SK-N-SH (cell line): ENCODE measurements around the gene PRKN. TPM values are rescaled to one million over a fixed set of nuclear protein-coding genes. Genes with fewer than 3 reads are reported as not detected.
A peak's percentile ranks its signal among the peaks of the same experiment; 100 is the strongest.

Source experiments
- CTCF ChIA-PET: fragments of 300-600, 350-600 bp; formaldehyde crosslinking; extraction: SDS; loops from one replicate; lab custom pipeline; 2021; lab: Yijun Ruan, JAX
- POLR2A ChIA-PET: fragments of 350-600 bp; sonication (Branson Sonifier 250); formaldehyde crosslinking; extraction: SDS; loops from one replicate; lab custom pipeline; 2020; ENCODE audit warnings: antibody characterized with exemption, inconsistent platforms; lab: Yijun Ruan, JAX
- DNase-seq: peaks from one replicate; pipeline ENCODE4 v3.0.0; 2012
- H2AFZ ChIP-seq: fragments of 200-600 bp; sonication (generic); 2 replicates; pipeline ENCODE4 v1.8.1; 2016; ENCODE audit warnings: antibody characterized with exemption, mild to moderate bottlenecking, low read depth
- H3F3A ChIP-seq: fragments of 200-600 bp; sonication (generic); replicated peaks from 2 replicates; pipeline ENCODE3; 2016; ENCODE audit warnings: antibody characterized with exemption, mild to moderate bottlenecking; ENCODE audit not compliant: insufficient read depth
- H3K27ac ChIP-seq, 2 experiments: fragments of 200-500 bp in 1 of 2; fragments of 200-600 bp in 1 of 2; sonication (Bioruptor generic) in 1 of 2; sonication (generic), shearing (Covaris generic) in 1 of 2; 2 replicates each; pipeline versions ENCODE4 v1.5.1 to v1.6.1; 2014 to 2016; ENCODE audit warnings: low read depth in 2 of 2, inconsistent platforms in 1 of 2, low read length in 1 of 2, mild to moderate bottlenecking in 1 of 2, mixed read lengths in 1 of 2
- H3K27me3 ChIP-seq: fragments of 200-600 bp; sonication (generic), shearing (Covaris generic); 2 replicates; pipeline ENCODE4 v1.6.1; 2016; ENCODE audit warnings: mixed run types; ENCODE audit not compliant: insufficient read depth
- H3K36me3 ChIP-seq, 2 experiments: fragments of 200-500 bp in 1 of 2; fragments of 200-600 bp in 1 of 2; sonication (Bioruptor generic) in 1 of 2; sonication (generic) in 1 of 2; replicated peaks in 1 of 2; 2 replicates each; pipeline versions ENCODE3 to v1.5.1; 2014 to 2016; ENCODE audit warnings: low read length in 1 of 2, mild to moderate bottlenecking in 1 of 2; ENCODE audit not compliant: insufficient read depth in 2 of 2, control insufficient read depth in 1 of 2
- H3K4me1 ChIP-seq, 2 experiments: fragments of 200-500 bp in 1 of 2; fragments of 200-600 bp in 1 of 2; sonication (Bioruptor generic) in 1 of 2; sonication (generic), shearing (Covaris generic) in 1 of 2; 2 replicates each; pipeline versions ENCODE4 v1.5.1 to v1.6.1; 2014 to 2016; ENCODE audit warnings: low read depth in 1 of 2, low read length in 1 of 2, mixed run types in 1 of 2; ENCODE audit not compliant: insufficient read depth in 2 of 2, control insufficient read depth in 1 of 2
- H3K4me2 ChIP-seq: fragments of 200-600 bp; sonication (generic), shearing (Covaris generic); 2 replicates; pipeline ENCODE4 v1.6.1; 2017; ENCODE audit warnings: mixed run types
- H3K4me3 ChIP-seq, 2 experiments: fragments of 200-500 bp in 1 of 2; fragments of 200-600 bp in 1 of 2; sonication (Bioruptor generic) in 1 of 2; sonication (generic), shearing (Covaris generic) in 1 of 2; 2 replicates each; pipeline versions ENCODE4 v1.5.1 to v1.8.1; 2014 to 2016; ENCODE audit warnings: low read depth in 2 of 2, inconsistent platforms in 1 of 2, low read length in 1 of 2, mild to moderate bottlenecking in 1 of 2, mixed read lengths in 1 of 2, moderate library complexity in 1 of 2
- H3K79me2 ChIP-seq: fragments of 200-600 bp; sonication (generic); 2 replicates; pipeline ENCODE4 v1.8.1; 2017; ENCODE audit warnings: mild to moderate bottlenecking; ENCODE audit not compliant: insufficient read depth
- H3K9ac ChIP-seq: fragments of 200-600 bp; sonication (generic); 2 replicates; pipeline ENCODE4 v1.6.1; 2017; ENCODE audit warnings: mixed run types
- H3K9me2 ChIP-seq: fragments of 200-600 bp; sonication (generic); 2 replicates; pipeline ENCODE4 v1.6.1; 2017; ENCODE audit warnings: mixed run types
- H3K9me3 ChIP-seq: fragments of 200-600 bp; sonication (generic); 2 replicates; pipeline ENCODE4 v1.6.1; 2017; ENCODE audit warnings: mixed run types, mild to moderate bottlenecking, moderate library complexity
- H4K20me1 ChIP-seq: fragments of 200-600 bp; sonication (generic); 2 replicates; pipeline ENCODE4 v1.6.1; 2017; ENCODE audit warnings: mild to moderate bottlenecking, mixed run types; ENCODE audit not compliant: insufficient read depth
- CHD2 ChIP-seq: fragments of 150-350 bp; IDR thresholded peaks from 2 replicates; pipeline ENCODE4 v1.6.1; 2018; ENCODE audit warnings: low read length; ENCODE audit not compliant: partially characterized antibody
- EP300 ChIP-seq, 2 experiments: IDR thresholded peaks; 2 replicates each; pipeline versions ENCODE4 v1.4.0 to v1.6.1; 2012; ENCODE audit warnings: borderline replicate concordance in 1 of 2, low read depth in 1 of 2, low read length in 1 of 2
- EZH2phosphoT487 ChIP-seq: fragments of 200-600 bp; sonication (generic); IDR thresholded peaks from 2 replicates; pipeline ENCODE4 v1.6.1; 2017; ENCODE audit warnings: low read depth, mixed run types, mild to moderate bottlenecking, antibody characterized with exemption, moderate library complexity, borderline replicate concordance
- GABPA ChIP-seq: IDR thresholded peaks from 2 replicates; pipeline ENCODE4 v1.4.0; 2012; ENCODE audit warnings: low read depth, mild to moderate bottlenecking
- GATA2 ChIP-seq: sonication (generic); formaldehyde crosslinking; IDR thresholded peaks from 2 replicates; pipeline ENCODE4 v1.5.0; 2020; ENCODE audit warnings: mild to moderate bottlenecking, missing genetic modification reagents
- MXI1 ChIP-seq: IDR thresholded peaks from 2 replicates; pipeline ENCODE4 v1.6.1; 2012; ENCODE audit warnings: mild to moderate bottlenecking, low read depth, low read length, improper control_type of control experiment
- NRF1 ChIP-seq: IDR thresholded peaks from 2 replicates; pipeline ENCODE4 v1.6.1; 2012; ENCODE audit warnings: low read depth, mild to moderate bottlenecking, low read length
- RAD21 ChIP-seq: IDR thresholded peaks from 2 replicates; pipeline ENCODE4 v1.6.1; 2012; ENCODE audit warnings: mild to moderate bottlenecking, low read length
- RCOR1 ChIP-seq: fragments of 150-350 bp; IDR thresholded peaks from 2 replicates; pipeline ENCODE4 v1.6.1; 2017; ENCODE audit warnings: antibody characterized with exemption, low read length
- RFX5 ChIP-seq: IDR thresholded peaks from 2 replicates; pipeline ENCODE4 v1.6.1; 2012; ENCODE audit warnings: mild to moderate bottlenecking, improper control_type of control experiment, low read length
- TAF1 ChIP-seq: IDR thresholded peaks from 2 replicates; pipeline ENCODE4 v1.6.1; 2012; ENCODE audit warnings: low read depth, mild to moderate bottlenecking, low read length, moderate library complexity, borderline replicate concordance
- TCF12 ChIP-seq: IDR thresholded peaks from 2 replicates; pipeline ENCODE4 v1.4.0; 2012
- WGBS: methylation state at CpG from one replicate; pipeline ENCODE4 v1.1.6; 2017; ENCODE audit warnings: low lambda C conversion rate; 5-methylcytosine and 5-hydroxymethylcytosine counted together
- polyA plus RNA-seq, 3 experiments: library from polyadenylated mRNA; depleted of rRNA; stranded (reverse); fragments of >200 nt; gene quantifications; 2 replicates each; pipeline ENCODE4 v1.2.3, GENCODE V29; 2012
- TF ChIP-seq, protein P1 (sequence below): IDR thresholded peaks from 2 replicates; pipeline ENCODE4 v1.6.1; 2012; ENCODE audit warnings: mild to moderate bottlenecking, low read depth, low read length, moderate library complexity
- TF ChIP-seq, protein P2 (sequence below): IDR thresholded peaks from 2 replicates; pipeline ENCODE4 v1.4.0; 2012; ENCODE audit warnings: low read depth, borderline replicate concordance
- TF ChIP-seq, protein P3 (sequence below): fragments of 200-600 bp; sonication (generic); IDR thresholded peaks from 2 replicates; pipeline ENCODE4 v1.6.1; 2017; ENCODE audit warnings: antibody characterized with exemption, mild to moderate bottlenecking, moderate library complexity

The PRKN gene
- polyA plus RNA-seq, 1 of the 3 experiments (the other 2 are of a cell fraction): 0.76 TPM

DNA sequence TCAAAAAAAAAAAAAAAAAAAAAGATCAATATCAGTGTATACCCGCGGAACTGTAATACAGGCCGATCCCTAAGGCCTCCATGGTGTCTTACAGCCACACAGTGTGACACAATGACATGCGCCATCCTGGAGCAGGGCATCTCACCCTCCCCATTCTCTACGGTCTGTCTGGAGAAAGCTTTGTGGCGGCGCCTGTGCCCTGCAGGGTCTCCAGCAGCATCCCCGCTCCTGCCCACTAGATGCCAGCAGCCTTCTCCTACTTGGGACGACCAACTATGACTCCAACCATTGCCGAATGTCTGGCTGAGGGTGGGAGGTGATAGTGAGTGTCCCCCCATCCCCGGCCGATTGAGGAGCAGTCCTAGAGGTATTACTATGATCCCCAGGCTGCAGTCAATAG lies 894.9 kb downstream of the PRKN start (continued):
- TF ChIP-seq, protein P1, sequence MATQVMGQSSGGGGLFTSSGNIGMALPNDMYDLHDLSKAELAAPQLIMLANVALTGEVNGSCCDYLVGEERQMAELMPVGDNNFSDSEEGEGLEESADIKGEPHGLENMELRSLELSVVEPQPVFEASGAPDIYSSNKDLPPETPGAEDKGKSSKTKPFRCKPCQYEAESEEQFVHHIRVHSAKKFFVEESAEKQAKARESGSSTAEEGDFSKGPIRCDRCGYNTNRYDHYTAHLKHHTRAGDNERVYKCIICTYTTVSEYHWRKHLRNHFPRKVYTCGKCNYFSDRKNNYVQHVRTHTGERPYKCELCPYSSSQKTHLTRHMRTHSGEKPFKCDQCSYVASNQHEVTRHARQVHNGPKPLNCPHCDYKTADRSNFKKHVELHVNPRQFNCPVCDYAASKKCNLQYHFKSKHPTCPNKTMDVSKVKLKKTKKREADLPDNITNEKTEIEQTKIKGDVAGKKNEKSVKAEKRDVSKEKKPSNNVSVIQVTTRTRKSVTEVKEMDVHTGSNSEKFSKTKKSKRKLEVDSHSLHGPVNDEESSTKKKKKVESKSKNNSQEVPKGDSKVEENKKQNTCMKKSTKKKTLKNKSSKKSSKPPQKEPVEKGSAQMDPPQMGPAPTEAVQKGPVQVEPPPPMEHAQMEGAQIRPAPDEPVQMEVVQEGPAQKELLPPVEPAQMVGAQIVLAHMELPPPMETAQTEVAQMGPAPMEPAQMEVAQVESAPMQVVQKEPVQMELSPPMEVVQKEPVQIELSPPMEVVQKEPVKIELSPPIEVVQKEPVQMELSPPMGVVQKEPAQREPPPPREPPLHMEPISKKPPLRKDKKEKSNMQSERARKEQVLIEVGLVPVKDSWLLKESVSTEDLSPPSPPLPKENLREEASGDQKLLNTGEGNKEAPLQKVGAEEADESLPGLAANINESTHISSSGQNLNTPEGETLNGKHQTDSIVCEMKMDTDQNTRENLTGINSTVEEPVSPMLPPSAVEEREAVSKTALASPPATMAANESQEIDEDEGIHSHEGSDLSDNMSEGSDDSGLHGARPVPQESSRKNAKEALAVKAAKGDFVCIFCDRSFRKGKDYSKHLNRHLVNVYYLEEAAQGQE: no peak
- no peak for TF ChIP-seq NRF1
- TF ChIP-seq RCOR1: no peak
- no peak for TF ChIP-seq EZH2phosphoT487
- no peak for TF ChIP-seq TCF12
- no peak for TF ChIP-seq RAD21
- TF ChIP-seq, all 33 proteins: peak for 0

DNA sequence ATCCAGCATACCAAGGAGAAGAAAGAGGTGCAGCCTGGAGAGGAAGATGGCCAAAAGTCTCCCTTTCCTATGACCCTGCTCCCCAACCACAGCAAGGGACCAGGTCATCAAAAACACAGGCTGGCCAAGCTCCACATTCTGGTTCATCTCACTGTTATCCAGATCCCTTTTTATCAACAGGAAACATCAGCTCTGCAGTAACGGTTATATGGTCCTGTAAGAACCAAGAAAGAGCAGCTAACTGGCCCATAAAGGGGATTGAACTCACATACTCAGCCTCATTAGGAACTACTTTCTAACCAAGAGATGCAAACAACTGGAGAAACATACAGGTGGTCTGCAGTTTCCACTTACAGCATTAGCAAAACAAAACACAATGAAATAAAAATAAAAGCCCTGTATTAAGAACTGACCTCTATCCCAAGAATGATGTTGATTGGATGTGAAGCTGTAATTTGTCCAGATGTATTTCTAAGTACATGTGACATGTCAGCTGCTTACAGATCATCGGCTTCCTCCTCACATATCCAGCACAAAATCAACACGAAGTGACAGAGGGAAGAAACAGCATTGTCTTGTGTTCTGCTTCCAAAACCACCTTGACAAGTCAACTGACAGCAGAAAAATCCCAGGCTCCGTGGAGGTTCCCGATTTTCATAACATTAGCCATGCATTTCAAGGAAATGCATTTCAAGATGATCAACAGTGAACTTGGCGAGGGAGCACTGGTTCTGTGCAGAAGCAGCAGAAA lies 896.5 kb downstream of the PRKN start:
- TF ChIP-seq CHD2: no peak
- peak; percentile 77 for TF ChIP-seq GATA2 (CRISPR knock-in tag)
- TF ChIP-seq, protein P2, sequence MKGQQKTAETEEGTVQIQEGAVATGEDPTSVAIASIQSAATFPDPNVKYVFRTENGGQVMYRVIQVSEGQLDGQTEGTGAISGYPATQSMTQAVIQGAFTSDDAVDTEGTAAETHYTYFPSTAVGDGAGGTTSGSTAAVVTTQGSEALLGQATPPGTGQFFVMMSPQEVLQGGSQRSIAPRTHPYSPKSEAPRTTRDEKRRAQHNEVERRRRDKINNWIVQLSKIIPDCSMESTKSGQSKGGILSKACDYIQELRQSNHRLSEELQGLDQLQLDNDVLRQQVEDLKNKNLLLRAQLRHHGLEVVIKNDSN: no peak
- TF ChIP-seq RAD21: peak; percentile 2; the same call in 1 of the 2 replicates
- peak in 1 of 2 experiments; percentile 80; a peak in 2 of 4 replicates for TF ChIP-seq EP300 (IDR thresholded peaks at IDR 0.05; ENCODE audit: borderline replicate concordance in 1 of 2, low read depth in 1 of 2, low read length in 1 of 2)
- no peak for TF ChIP-seq GABPA
- TF ChIP-seq, protein P3, sequence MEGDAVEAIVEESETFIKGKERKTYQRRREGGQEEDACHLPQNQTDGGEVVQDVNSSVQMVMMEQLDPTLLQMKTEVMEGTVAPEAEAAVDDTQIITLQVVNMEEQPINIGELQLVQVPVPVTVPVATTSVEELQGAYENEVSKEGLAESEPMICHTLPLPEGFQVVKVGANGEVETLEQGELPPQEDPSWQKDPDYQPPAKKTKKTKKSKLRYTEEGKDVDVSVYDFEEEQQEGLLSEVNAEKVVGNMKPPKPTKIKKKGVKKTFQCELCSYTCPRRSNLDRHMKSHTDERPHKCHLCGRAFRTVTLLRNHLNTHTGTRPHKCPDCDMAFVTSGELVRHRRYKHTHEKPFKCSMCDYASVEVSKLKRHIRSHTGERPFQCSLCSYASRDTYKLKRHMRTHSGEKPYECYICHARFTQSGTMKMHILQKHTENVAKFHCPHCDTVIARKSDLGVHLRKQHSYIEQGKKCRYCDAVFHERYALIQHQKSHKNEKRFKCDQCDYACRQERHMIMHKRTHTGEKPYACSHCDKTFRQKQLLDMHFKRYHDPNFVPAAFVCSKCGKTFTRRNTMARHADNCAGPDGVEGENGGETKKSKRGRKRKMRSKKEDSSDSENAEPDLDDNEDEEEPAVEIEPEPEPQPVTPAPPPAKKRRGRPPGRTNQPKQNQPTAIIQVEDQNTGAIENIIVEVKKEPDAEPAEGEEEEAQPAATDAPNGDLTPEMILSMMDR: no peak
- no peak for TF ChIP-seq RFX5
- no peak for TF ChIP-seq TCF12
- TF ChIP-seq MXI1: peak; percentile 21; the same call in 1 of the 2 replicates
- no peak for TF ChIP-seq TAF1
- 19% methylated on average over 6 of the region's 6 CpGs for WGBS
- Histone ChIP-seq H3K27me3 (no peaks in the 10 kb centered on the region), H2AFZ (no peak overlapping the region), H3K79me2 (no peaks in the 10 kb centered on the region), H3K4me1 (peaks cover 0 to 17% of the 10 kb centered on the region in 2 experiments; a peak in 2 of 4 replicates), H3K4me3 (no peak overlapping the region), H4K20me1 (no peaks in the 10 kb centered on the region), H3K9me2 (no peaks in the 10 kb centered on the region), H3K27ac (peak overlapping the region in 1 of 2 experiments; percentile 40; a peak in 2 of 4 replicates), H3F3A (no peaks in the 10 kb centered on the region), H3K4me2 (no peak overlapping the region), H3K36me3 (no peaks in the 10 kb centered on the region), H3K9ac (no peak overlapping the region), H3K9me3 (no peaks in the 10 kb centered on the region)
- peak; percentile 69 for DNase-seq
- POLR2A ChIA-PET: interaction anchor here (1.0 kb wide), 1 partner anchor 897 kb away, joined by 3 read pairs; the partner anchor contains the start of genes PACRG and PRKN
- CTCF ChIA-PET: interaction anchor here (0.6 to 1.4 kb wide), 2 partner anchors 413 to 995 kb away, joined by 3 read pairs; no protein-coding TSS in a partner anchor
